Posterior cingulate gyrus (tissue), 11 donors: Measurements from ENCODE around the gene DYNLT5.
"Not testable (repeated sequence)": the region's sequence is repeated elsewhere in the genome, so short reads cannot be mapped to it uniquely, and the experiment has no call there.

Experiments used
- DNase-seq, 10 donors: peaks; one replicate each; pipeline versions ENCODE4 v3.0.0 to v3.0.0-alpha.2; 2020 to 2021; ENCODE audit warnings: mixed read lengths in 3 of 10
- intact Hi-C: fragments of 100-400 bp; cut with DNase I; formaldehyde crosslinking; loops from one replicate; pipeline ENCODE4 v1.15.1; 2023

DYNLT5 gene

GRCh38 chr1:66778969-66779368 is 26.7 kb downstream of the DYNLT5 start:
- no peak for DNase-seq
- intact Hi-C loops = loop anchor here (10.0 kb wide), 1 partner anchor 726 kb away; no protein-coding TSS in a partner anchor

DNA sequence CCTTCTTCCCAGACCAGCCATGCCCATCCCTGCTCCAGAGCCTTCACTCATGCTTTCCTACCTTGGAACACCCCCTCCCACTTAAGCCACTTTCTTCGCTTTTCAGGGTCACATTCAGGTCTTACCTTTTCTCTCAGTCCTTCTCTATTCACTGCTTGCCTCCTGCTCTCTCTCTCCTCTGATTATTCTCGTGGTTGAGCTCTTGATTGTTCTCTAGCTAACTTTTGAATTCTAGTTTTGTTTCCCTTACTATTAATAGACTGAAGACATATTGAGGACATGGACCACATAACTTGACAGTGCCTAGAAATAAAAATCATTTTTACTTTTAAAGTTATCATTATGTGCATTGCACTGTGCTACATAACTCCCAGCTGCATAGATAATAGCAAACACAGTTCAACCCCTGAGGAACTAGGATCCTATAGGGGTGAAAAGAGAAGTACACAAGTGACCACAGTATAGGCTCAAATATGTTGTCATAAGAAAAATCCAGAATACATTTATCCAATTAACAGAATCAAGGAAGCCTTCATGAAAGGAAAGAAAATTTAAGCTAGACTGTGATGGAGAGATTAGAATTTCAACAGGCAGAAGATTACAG is 27.3 kb downstream of the DYNLT5 start:
- intact Hi-C loops = loop anchor here (10.0 kb wide), 1 partner anchor 725 kb away; no protein-coding TSS in a partner anchor
- no peak for DNase-seq

DNA sequence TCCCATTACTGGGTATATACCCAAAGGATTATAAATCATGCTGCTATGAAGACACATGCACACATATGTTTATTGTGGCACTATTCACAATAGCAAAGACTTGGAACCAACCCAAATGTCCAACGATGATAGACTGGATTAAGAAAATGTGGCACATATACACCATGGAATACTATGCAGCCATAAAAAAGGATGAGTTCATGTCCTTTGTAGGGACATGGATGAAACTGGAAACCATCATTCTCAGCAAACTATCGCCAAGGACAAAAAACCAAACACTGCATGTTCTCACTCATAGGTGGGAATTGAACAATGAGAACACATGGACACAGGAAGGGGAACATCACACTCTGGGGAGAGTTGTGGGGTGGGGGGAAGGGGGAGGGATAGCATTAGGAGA is 33.5 kb downstream of the DYNLT5 start:
- intact Hi-C loops, DNase-seq: not testable (repeated sequence)

GRCh38 chr1:66787641-66788040 is 35.4 kb downstream of the DYNLT5 start:
- intact Hi-C loops = no loop called here
- no peak for DNase-seq

DNA sequence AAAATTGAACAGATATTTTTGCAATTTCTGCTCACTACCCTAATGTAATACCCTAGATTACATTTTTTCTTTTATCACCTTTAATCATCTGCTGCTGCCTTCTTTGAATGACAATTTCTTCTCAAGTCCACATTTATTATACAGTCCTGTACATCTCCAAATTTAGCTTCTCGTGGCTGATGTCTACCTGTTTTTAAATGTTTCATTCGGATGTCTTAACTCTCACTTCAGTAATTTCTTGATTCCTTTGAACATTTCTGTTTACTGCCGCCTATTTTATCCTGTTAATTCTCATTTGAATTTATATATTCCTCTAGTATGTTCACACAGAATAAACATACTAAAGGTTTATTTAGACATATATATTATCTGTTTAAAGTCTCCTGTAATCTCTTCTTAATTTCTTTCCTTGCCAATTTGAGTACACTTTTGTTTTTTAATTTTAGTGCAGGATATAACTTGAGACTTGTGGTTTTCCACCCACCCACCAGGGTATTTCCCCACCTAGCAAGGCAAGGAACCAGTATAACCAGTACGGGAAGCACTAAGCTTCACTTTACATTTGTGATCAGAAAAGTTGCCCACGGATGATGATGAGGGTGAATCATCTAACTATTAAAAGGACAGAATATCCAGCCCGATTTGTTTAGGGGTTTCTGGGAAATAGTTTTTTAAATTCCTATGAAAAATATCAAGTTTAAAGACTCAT is 36.1 kb downstream of the DYNLT5 start:
- intact Hi-C loops = no loop called here
- no peak for DNase-seq

GRCh38 chr1:66791621-66792610 is 39.7 kb downstream of the DYNLT5 start:
- intact Hi-C loops = no loop called here
- no peak for DNase-seq

- DNase-seq, intact Hi-C loops: not testable (repeated sequence)
Measured at GRCh38 chr1:66795839-66796238, 43.6 kb downstream of the DYNLT5 start.

GRCh38 chr1:66809245-66809644 is 57.0 kb downstream of the DYNLT5 start:
- intact Hi-C loops = no loop called here
- DNase-seq = no peak

DNA sequence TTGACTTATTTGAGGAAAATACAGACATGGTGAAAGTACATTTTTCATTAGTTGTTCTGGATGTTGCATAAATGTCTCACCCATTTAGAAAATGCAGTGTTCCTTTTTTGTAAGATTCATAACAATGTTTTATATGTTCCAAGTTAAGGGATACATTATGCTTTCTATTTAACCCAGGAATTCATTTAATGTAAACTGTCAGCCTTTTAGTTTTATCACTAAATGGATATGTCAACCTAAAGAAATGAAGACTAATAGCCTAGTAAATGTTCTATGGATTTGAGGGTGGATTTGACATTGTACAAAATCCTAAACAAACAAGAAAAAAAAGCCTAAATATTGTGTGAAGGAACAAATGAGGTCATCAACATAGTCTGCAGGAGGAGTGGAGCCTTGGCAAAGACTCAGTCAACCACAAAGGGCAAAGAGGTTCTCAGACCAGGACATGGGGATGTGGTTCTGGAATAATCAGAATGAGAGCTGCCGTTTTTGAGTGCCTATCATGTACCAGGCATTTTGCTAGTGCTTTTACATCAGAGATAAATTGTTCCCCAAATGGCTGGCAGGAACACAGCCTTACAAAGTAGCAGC is 57.6 kb downstream of the DYNLT5 start:
- intact Hi-C loops = no loop called here
- DNase-seq = no peak

- intact Hi-C loops = no loop called here
- DNase-seq = no peak
Measured at GRCh38 chr1:66824771-66825170, 72.5 kb downstream of the DYNLT5 start.
